IMR-90 (cell line): ENCODE data around the gene EMC9. TPM values are rescaled to one million over a fixed set of nuclear protein-coding genes. Genes with fewer than 3 reads are reported as not detected.

ENCODE experiments used
- ATAC-seq: fragments of 200-7000 bp; cut with Tn5 transposase; 2 replicates; pipeline ENCODE4 v1.9.1; 2020; ENCODE audit warnings: low read depth, mild to moderate bottlenecking, moderate library complexity
- BruUV-seq: library from RNA; stranded (reverse); fragments of 400-500 nt; replicated peaks from 2 replicates; lab custom pipeline; 2021; lab: Mats Ljungman, UMichigan
- CTCF ChIA-PET: fragments of 300-600 bp; formaldehyde crosslinking; extraction: SDS; loops from one replicate; lab custom pipeline; 2021; ENCODE audit warnings: antibody characterized with exemption; lab: Yijun Ruan, JAX
- POLR2A ChIA-PET: fragments of 300-600 bp; sonication (Branson Sonifier 250); formaldehyde crosslinking; loops from one replicate; lab custom pipeline; 2022; ENCODE audit warnings: antibody characterized with exemption; ENCODE audit not compliant: unreplicated experiment; lab: Charles Lee
- DNase-seq: peaks from one replicate; pipeline ENCODE4 v3.0.0; 2013
- H2AFZ ChIP-seq: replicated peaks from 2 replicates; pipeline ENCODE3; 2013; ENCODE audit warnings: low read length, mild to moderate bottlenecking; ENCODE audit not compliant: poor library complexity
- H2AK5ac ChIP-seq: 2 replicates; pipeline ENCODE4 v1.6.1; 2013; ENCODE audit warnings: low read depth, low read length, inconsistent platforms
- H2AK9ac ChIP-seq: replicated peaks from 2 replicates; pipeline ENCODE3; 2013; ENCODE audit warnings: mild to moderate bottlenecking, low read depth, low read length, moderate library complexity; ENCODE audit not compliant: poor library complexity
- H2BK120ac ChIP-seq: 2 replicates; pipeline ENCODE4 v1.6.1; 2013; ENCODE audit warnings: low read depth, low read length, inconsistent platforms
- H2BK15ac ChIP-seq: 3 replicates; pipeline ENCODE4 v1.6.1; 2013; ENCODE audit warnings: low read depth, low read length, inconsistent platforms
- H2BK20ac ChIP-seq: 2 replicates; pipeline ENCODE4 v1.6.1; 2013; ENCODE audit warnings: low read depth, mild to moderate bottlenecking, inconsistent platforms, low read length, moderate library complexity
- H2BK5ac ChIP-seq: 2 replicates; pipeline ENCODE4 v1.6.1; 2013; ENCODE audit warnings: mild to moderate bottlenecking, low read depth, low read length, inconsistent platforms; ENCODE audit not compliant: poor library complexity, severe bottlenecking
- H3K14ac ChIP-seq: replicated peaks from 2 replicates; pipeline ENCODE4 v1.6.1; 2013; ENCODE audit warnings: low read depth, low read length, inconsistent platforms
- H3K18ac ChIP-seq: 2 replicates; pipeline ENCODE4 v1.6.1; 2013; ENCODE audit warnings: low read depth, low read length, control low read depth
- H3K23ac ChIP-seq: 2 replicates; pipeline ENCODE4 v1.6.1; 2013; ENCODE audit warnings: low read depth, low read length, inconsistent platforms
- H3K27ac ChIP-seq: 2 replicates; pipeline ENCODE4 v1.5.1; 2013; ENCODE audit warnings: mild to moderate bottlenecking, control low read depth, low read length; ENCODE audit not compliant: insufficient read depth
- H3K27me3 ChIP-seq: 2 replicates; pipeline ENCODE4 v1.6.1; 2013; ENCODE audit warnings: low read length; ENCODE audit not compliant: control insufficient read depth, insufficient read depth
- H3K36me3 ChIP-seq: 2 replicates; pipeline ENCODE4 v1.6.1; 2013; ENCODE audit warnings: low read length, mixed read lengths; ENCODE audit not compliant: control insufficient read depth, insufficient read depth
- H3K4ac ChIP-seq: 2 replicates; pipeline ENCODE4 v1.6.1; 2013; ENCODE audit warnings: low read depth, low read length, inconsistent platforms
- H3K4me1 ChIP-seq: 2 replicates; pipeline ENCODE4 v1.6.1; 2013; ENCODE audit warnings: low read length, mixed read lengths; ENCODE audit not compliant: control insufficient read depth, insufficient read depth
- H3K4me2 ChIP-seq: 2 replicates; pipeline ENCODE4 v1.6.1; 2013; ENCODE audit warnings: low read depth, mild to moderate bottlenecking, control low read depth, low read length, moderate library complexity
- H3K4me3 ChIP-seq: 2 replicates; pipeline ENCODE4 v1.5.1; 2013; ENCODE audit warnings: low read depth, mild to moderate bottlenecking, control low read depth, low read length, moderate library complexity; ENCODE audit not compliant: insufficient read depth
- H3K56ac ChIP-seq: 2 replicates; pipeline ENCODE4 v1.6.1; 2013; ENCODE audit warnings: low read length, inconsistent platforms; ENCODE audit not compliant: insufficient read depth; ENCODE audit errors: extremely low read depth
- H3K79me1 ChIP-seq, 2 experiments: 2 replicates each; pipeline ENCODE4 v1.6.1; 2013; ENCODE audit warnings: low read length in 2 of 2, inconsistent platforms in 1 of 2, low read depth in 1 of 2
- H3K9ac ChIP-seq: 2 replicates; pipeline ENCODE4 v1.6.1; 2013; ENCODE audit warnings: low read depth, low read length, control low read depth
- H3K9me1 ChIP-seq: 2 replicates; pipeline ENCODE4 v1.6.1; 2013; ENCODE audit warnings: low read length, inconsistent platforms; ENCODE audit not compliant: insufficient read depth
- H3K9me3 ChIP-seq: 2 replicates; pipeline ENCODE4 v1.6.1; 2013; ENCODE audit warnings: low read length; ENCODE audit not compliant: control insufficient read depth, insufficient read depth
- H4K20me1 ChIP-seq: 2 replicates; pipeline ENCODE4 v1.6.1; 2013; ENCODE audit warnings: low read length, inconsistent platforms; ENCODE audit not compliant: insufficient read depth
- H4K5ac ChIP-seq: 2 replicates; pipeline ENCODE4 v1.6.1; 2013; ENCODE audit warnings: mild to moderate bottlenecking, low read depth, low read length, control low read depth
- H4K8ac ChIP-seq, 2 experiments: 2 replicates each; pipeline ENCODE4 v1.6.1; 2013; ENCODE audit warnings: low read depth in 2 of 2, low read length in 2 of 2, control low read depth in 1 of 2, inconsistent platforms in 1 of 2
- H4K91ac ChIP-seq: 2 replicates; pipeline ENCODE4 v1.6.1; 2013; ENCODE audit warnings: low read depth, low read length, inconsistent platforms; ENCODE audit not compliant: insufficient read depth
- BHLHE40 ChIP-seq: fragments of 150-350 bp; IDR thresholded peaks from 2 replicates; pipeline ENCODE4 v1.6.1; 2016; ENCODE audit warnings: mild to moderate bottlenecking, low read depth, low read length
- CEBPB ChIP-seq: IDR thresholded peaks from 2 replicates; pipeline ENCODE4 v1.6.1; 2012; ENCODE audit warnings: low read depth, low read length, improper control_type of control experiment
- CHD1 ChIP-seq: IDR thresholded peaks from 2 replicates; pipeline ENCODE4 v1.6.1; 2012; ENCODE audit warnings: low read depth, low read length, improper control_type of control experiment
- FOS ChIP-seq: fragments of 150-350 bp; IDR thresholded peaks from 2 replicates; pipeline ENCODE4 v1.6.1; 2016; ENCODE audit warnings: low read depth, low read length
- MAFK ChIP-seq: IDR thresholded peaks from 2 replicates; pipeline ENCODE4 v1.6.1; 2012; ENCODE audit warnings: low read depth, low read length, improper control_type of control experiment
- MAZ ChIP-seq: IDR thresholded peaks from 2 replicates; pipeline ENCODE4 v1.6.1; 2012; ENCODE audit warnings: low read depth, mild to moderate bottlenecking, low read length, improper control_type of control experiment, moderate library complexity, borderline replicate concordance
- MXI1 ChIP-seq: IDR thresholded peaks from 2 replicates; pipeline ENCODE4 v1.6.1; 2012; ENCODE audit warnings: low read depth, mild to moderate bottlenecking, low read length, moderate library complexity, borderline replicate concordance
- NFE2L2 ChIP-seq: fragments of 150-350 bp; IDR thresholded peaks from 2 replicates; pipeline ENCODE4 v1.6.1; 2016; ENCODE audit warnings: low read depth, mild to moderate bottlenecking, low read length
- POLR2A ChIP-seq: IDR thresholded peaks from 2 replicates; pipeline ENCODE4 v1.6.1; 2012; ENCODE audit warnings: mild to moderate bottlenecking, low read depth, low read length
- RAD21 ChIP-seq: IDR thresholded peaks from 2 replicates; pipeline ENCODE4 v1.6.1; 2012; ENCODE audit warnings: low read length, improper control_type of control experiment
- RCOR1 ChIP-seq: IDR thresholded peaks from 2 replicates; pipeline ENCODE4 v1.6.1; 2012; ENCODE audit warnings: mild to moderate bottlenecking, low read length, improper control_type of control experiment; ENCODE audit not compliant: insufficient replicate concordance
- RFX5 ChIP-seq: IDR thresholded peaks from 2 replicates; pipeline ENCODE4 v1.8.0; 2012; ENCODE audit warnings: low read depth, mild to moderate bottlenecking, low read length, moderate library complexity
- SMC3 ChIP-seq: fragments of 150-350 bp; IDR thresholded peaks from 2 replicates; pipeline ENCODE4 v1.6.1; 2016; ENCODE audit warnings: low read depth, mild to moderate bottlenecking, antibody characterized with exemption, low read length, moderate library complexity
- WGBS, 2 experiments: methylation state at CpG; one replicate each; pipeline versions ENCODE4 v1.1.5 to v1.1.7; 2013; ENCODE audit warnings: missing lambda C conversion rate in 2 of 2; ENCODE audit not compliant: insufficient read length in 1 of 2; ENCODE audit errors: extremely low coverage in 2 of 2; 5-methylcytosine and 5-hydroxymethylcytosine counted together
- dilution Hi-C: fragments of 300-500 bp; cut with HindIII; formaldehyde crosslinking; loops from one replicate; pipeline ENCODE4 v1.14.3; 2018; ENCODE audit warnings: low sequenced_read_pairs; ENCODE audit not compliant: unreplicated experiment
- in situ Hi-C: fragments of 300-500 bp; cut with MboI; formaldehyde crosslinking; loops from 3 replicates; pipeline ENCODE4 v1.14.3; 2019; ENCODE audit warnings: low sequenced_read_pairs, inconsistent platforms, mixed read lengths
- intact Hi-C: fragments of 100-400 bp; cut with micrococcal nuclease; formaldehyde crosslinking; loops from 2 replicates; pipeline ENCODE4 v1.10.0; 2022
- polyA plus RNA-seq, 3 experiments: library from polyadenylated mRNA; depleted of rRNA; stranded (reverse); fragments of >200 nt; gene quantifications; 2 replicates each; pipeline ENCODE4 v1.2.3, GENCODE V29; 2012; ENCODE audit warnings: low replicate concordance in 1 of 3
- total RNA-seq: library from RNA; depleted of rRNA; stranded (reverse); fragments of >200 nt; gene quantifications from 2 replicates; pipeline ENCODE4 v1.2.3, GENCODE V29; 2012
- TF ChIP-seq, protein P1 (sequence below): fragments of 150-350 bp; IDR thresholded peaks from 2 replicates; pipeline ENCODE4 v1.6.1; 2017; ENCODE audit warnings: mild to moderate bottlenecking, antibody characterized with exemption, low read length, low read depth
- TF ChIP-seq, protein P2 (sequence below): fragments of 150-350 bp; IDR thresholded peaks from 2 replicates; pipeline ENCODE4 v1.6.1; 2016; ENCODE audit warnings: low read depth, mild to moderate bottlenecking, low read length, moderate library complexity, borderline replicate concordance
- TF ChIP-seq, protein P3 (sequence below): conservative IDR thresholded peaks from 2 replicates; pipeline ENCODE4 v1.5.1; 2012; ENCODE audit warnings: mild to moderate bottlenecking, low read depth, low read length, improper control_type of control experiment

Gene EMC9
- total and polyA plus RNA-seq, 2 of the 4 experiments (the other 2 are of a cell fraction), result 15.1 to 19.2 TPM

DNA sequence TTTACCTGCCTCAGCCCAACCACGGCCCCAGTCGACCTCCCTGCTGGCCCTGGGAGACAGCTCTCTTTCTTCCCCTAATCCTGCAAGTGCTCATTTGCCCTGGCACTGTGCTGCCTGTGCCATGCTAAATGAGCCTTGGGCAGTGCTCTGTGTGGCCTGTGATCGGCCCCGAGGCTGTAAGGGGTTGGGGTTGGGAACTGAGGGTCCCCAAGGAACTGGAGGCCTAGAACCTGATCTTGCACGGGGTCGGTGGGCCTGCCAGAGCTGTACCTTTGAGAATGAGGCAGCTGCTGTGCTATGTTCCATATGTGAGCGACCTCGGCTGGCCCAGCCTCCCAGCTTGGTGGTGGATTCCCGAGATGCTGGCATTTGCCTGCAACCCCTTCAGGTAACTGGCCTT lies 8.7 kb upstream of the EMC9 start:
- ChIA-PET CTCF (interaction anchor here (0.5 to 4.3 kb wide), 2 partner anchors 10 to 11 kb away, joined by 3 to 14 read pairs; partner anchors contain the start of gene IRF9), POLR2A (interaction anchor here (0.7 kb wide), 1 partner anchor 11 kb away, joined by 3 read pairs; the partner anchor contains the start of gene IRF9)
- H3K9me3 ChIP-seq, result no peaks in the 10 kb centered on the region
- TF ChIP-seq RAD21 (no peak), NFE2L2 (no peak), CHD1 (no peak), BHLHE40 (no peak), RFX5 (no peak), FOS (no peak), SMC3 (no peak), MXI1 (no peak), MAZ (no peak), CEBPB (no peak), POLR2A (no peak), MAFK (no peak), RCOR1 (no peak)
- TF ChIP-seq, protein P1, sequence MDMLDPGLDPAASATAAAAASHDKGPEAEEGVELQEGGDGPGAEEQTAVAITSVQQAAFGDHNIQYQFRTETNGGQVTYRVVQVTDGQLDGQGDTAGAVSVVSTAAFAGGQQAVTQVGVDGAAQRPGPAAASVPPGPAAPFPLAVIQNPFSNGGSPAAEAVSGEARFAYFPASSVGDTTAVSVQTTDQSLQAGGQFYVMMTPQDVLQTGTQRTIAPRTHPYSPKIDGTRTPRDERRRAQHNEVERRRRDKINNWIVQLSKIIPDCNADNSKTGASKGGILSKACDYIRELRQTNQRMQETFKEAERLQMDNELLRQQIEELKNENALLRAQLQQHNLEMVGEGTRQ, result no peak
- TF ChIP-seq, protein P2, sequence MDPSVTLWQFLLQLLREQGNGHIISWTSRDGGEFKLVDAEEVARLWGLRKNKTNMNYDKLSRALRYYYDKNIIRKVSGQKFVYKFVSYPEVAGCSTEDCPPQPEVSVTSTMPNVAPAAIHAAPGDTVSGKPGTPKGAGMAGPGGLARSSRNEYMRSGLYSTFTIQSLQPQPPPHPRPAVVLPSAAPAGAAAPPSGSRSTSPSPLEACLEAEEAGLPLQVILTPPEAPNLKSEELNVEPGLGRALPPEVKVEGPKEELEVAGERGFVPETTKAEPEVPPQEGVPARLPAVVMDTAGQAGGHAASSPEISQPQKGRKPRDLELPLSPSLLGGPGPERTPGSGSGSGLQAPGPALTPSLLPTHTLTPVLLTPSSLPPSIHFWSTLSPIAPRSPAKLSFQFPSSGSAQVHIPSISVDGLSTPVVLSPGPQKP, result no peak
- TF ChIP-seq, protein P3, sequence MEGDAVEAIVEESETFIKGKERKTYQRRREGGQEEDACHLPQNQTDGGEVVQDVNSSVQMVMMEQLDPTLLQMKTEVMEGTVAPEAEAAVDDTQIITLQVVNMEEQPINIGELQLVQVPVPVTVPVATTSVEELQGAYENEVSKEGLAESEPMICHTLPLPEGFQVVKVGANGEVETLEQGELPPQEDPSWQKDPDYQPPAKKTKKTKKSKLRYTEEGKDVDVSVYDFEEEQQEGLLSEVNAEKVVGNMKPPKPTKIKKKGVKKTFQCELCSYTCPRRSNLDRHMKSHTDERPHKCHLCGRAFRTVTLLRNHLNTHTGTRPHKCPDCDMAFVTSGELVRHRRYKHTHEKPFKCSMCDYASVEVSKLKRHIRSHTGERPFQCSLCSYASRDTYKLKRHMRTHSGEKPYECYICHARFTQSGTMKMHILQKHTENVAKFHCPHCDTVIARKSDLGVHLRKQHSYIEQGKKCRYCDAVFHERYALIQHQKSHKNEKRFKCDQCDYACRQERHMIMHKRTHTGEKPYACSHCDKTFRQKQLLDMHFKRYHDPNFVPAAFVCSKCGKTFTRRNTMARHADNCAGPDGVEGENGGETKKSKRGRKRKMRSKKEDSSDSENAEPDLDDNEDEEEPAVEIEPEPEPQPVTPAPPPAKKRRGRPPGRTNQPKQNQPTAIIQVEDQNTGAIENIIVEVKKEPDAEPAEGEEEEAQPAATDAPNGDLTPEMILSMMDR, result no peak
- H2AK9ac ChIP-seq, result no peak overlapping the region
- H2BK120ac ChIP-seq, result no peak overlapping the region
- H3K4me3 ChIP-seq, result no peak overlapping the region
- no peaks in the 10 kb centered on the region for H3K27me3 ChIP-seq
- H2AFZ ChIP-seq, result no peak overlapping the region
- DNase-seq (no peak), ATAC-seq (no peak)
- dilution Hi-C loops (no loop called here), intact Hi-C loops (no loop called here), in situ Hi-C loops (no loop called here)
- H3K14ac ChIP-seq, result no peak overlapping the region
- H3K4me1 ChIP-seq, result peaks cover 9% of the 10 kb centered on the region
- no peak overlapping the region for H3K18ac ChIP-seq
- peaks cover 3% of the 10 kb centered on the region; the same call in 1 of the 2 replicates for H3K9me1 ChIP-seq
- H2AK5ac ChIP-seq, result no peak overlapping the region
- no peak overlapping the region for H3K9ac ChIP-seq
- H2BK15ac ChIP-seq, result no peak overlapping the region
- H2BK20ac ChIP-seq, result no peak overlapping the region
- H3K79me1 ChIP-seq, result peaks cover 26 to 50% of the 10 kb centered on the region in 2 experiments
- no peak overlapping the region for H4K91ac ChIP-seq
- no peak overlapping the region for H3K27ac ChIP-seq
- BruUV-seq, result no TSS peak
- 88% methylated on average over 6 of the region's 9 CpGs; no CpG with 5 or more reads in 1 of the 2 experiments for WGBS, 2 experiments
- peaks cover 10% of the 10 kb centered on the region for H4K20me1 ChIP-seq
- no peak overlapping the region for H3K56ac ChIP-seq
- no peak overlapping the region for H3K23ac ChIP-seq
- H3K4me2 ChIP-seq, result no peak overlapping the region
- no peak overlapping the region for H2BK5ac ChIP-seq
- H3K4ac ChIP-seq, result no peak overlapping the region
- peaks cover 43% of the 10 kb centered on the region for H3K36me3 ChIP-seq
- H4K5ac ChIP-seq, result no peak overlapping the region
- H4K8ac ChIP-seq, result no peak overlapping the region
